SK-N-MC (cell line): ENCODE data around the gene LMF1.
"Not testable (repeated sequence)": the region's sequence is repeated elsewhere in the genome, so short reads cannot be mapped to it uniquely, and the experiment has no call there.

Experiments used
- DNase-seq: peaks from one replicate; pipeline ENCODE4 v3.0.0-alpha.2; 2011; ENCODE audit warnings: low read depth, low spot score
- H3K27ac ChIP-seq: fragments of 200-600 bp; sonication (generic); 2 replicates; pipeline ENCODE4 v1.5.1; 2016; ENCODE audit warnings: mixed run types
- H3K36me3 ChIP-seq: fragments of 200-600 bp; sonication (generic); 2 replicates; pipeline ENCODE4 v1.6.1; 2017; ENCODE audit warnings: antibody characterized with exemption, low read length, mixed read lengths; ENCODE audit not compliant: insufficient read depth
- H3K4me3 ChIP-seq: fragments of 200-600 bp; sonication (generic); 2 replicates; pipeline ENCODE4 v1.5.1; 2016
- H3K9ac ChIP-seq: fragments of 200-600 bp; sonication (generic); 2 replicates; pipeline ENCODE4 v1.8.0; 2017; ENCODE audit warnings: mixed run types, mixed read lengths; ENCODE audit not compliant: insufficient read length
- H3K9me3 ChIP-seq: fragments of 200-600 bp; sonication (generic); 2 replicates; pipeline ENCODE4 v1.6.1; 2017; ENCODE audit warnings: low read depth, mild to moderate bottlenecking, antibody characterized with exemption, low read length, moderate library complexity, mixed read lengths
- EZH2 ChIP-seq: fragments of 200-600 bp; sonication (generic); IDR thresholded peaks from one replicate; pipeline ENCODE4 v1.6.1; 2017; ENCODE audit warnings: antibody characterized with exemption
- FOXP2 ChIP-seq: optimal IDR thresholded peaks from 2 replicates; pipeline ENCODE3; 2011; ENCODE audit warnings: mild to moderate bottlenecking, moderate library complexity; ENCODE audit not compliant: insufficient read depth; ENCODE audit errors: extremely low read length, control extremely low read depth
- POLR2AphosphoS5 ChIP-seq: IDR thresholded peaks from 2 replicates; pipeline ENCODE4 v1.6.1; 2012; ENCODE audit warnings: mild to moderate bottlenecking, low read depth, low read length, borderline replicate concordance

The LMF1 gene

GRCh38 chr16:824194-824593 is 146.6 kb downstream of the LMF1 start:
- H3K9me3 ChIP-seq = no peaks in the 10 kb centered on the region
- no peak for DNase-seq
- H3K36me3 ChIP-seq = no peaks in the 10 kb centered on the region
- H3K9ac ChIP-seq = no peak overlapping the region
- H3K4me3 ChIP-seq = no peak overlapping the region
- TF ChIP-seq EZH2 = no peak
- TF ChIP-seq POLR2AphosphoS5 = no peak
- TF ChIP-seq FOXP2 = no peak
- H3K27ac ChIP-seq = no peak overlapping the region

GRCh38 chr16:822909-823297 is 147.9 kb downstream of the LMF1 start:
- Histone ChIP-seq H3K4me3 (no peak overlapping the region), H3K9ac (no peak overlapping the region), H3K9me3 (no peaks in the 10 kb centered on the region), H3K36me3 (no peaks in the 10 kb centered on the region), H3K27ac (no peak overlapping the region)
- no peak for DNase-seq
- TF ChIP-seq FOXP2 (no peak), EZH2 (no peak)

GRCh38 chr16:822174-822908 is 148.4 kb downstream of the LMF1 start:
- TF ChIP-seq EZH2 (no peak), FOXP2 (no peak), POLR2AphosphoS5 (no peak)
- DNase-seq = no peak

GRCh38 chr16:821751-822150 is 149.0 kb downstream of the LMF1 start:
- no peak for DNase-seq
- Histone ChIP-seq H3K9ac (no peak overlapping the region), H3K36me3 (no peaks in the 10 kb centered on the region), H3K27ac (no peak overlapping the region), H3K4me3 (no peak overlapping the region), H3K9me3 (no peaks in the 10 kb centered on the region)
- no peak for TF ChIP-seq EZH2
- no peak for TF ChIP-seq POLR2AphosphoS5
- no peak for TF ChIP-seq FOXP2

More at GRCh38 chr16:822174-822908, 148.4 kb downstream of the LMF1 start:
- Histone ChIP-seq H3K36me3 (no peaks in the 10 kb centered on the region), H3K9ac (no peak overlapping the region), H3K27ac (no peak overlapping the region), H3K4me3 (no peak overlapping the region), H3K9me3 (no peaks in the 10 kb centered on the region)

- no peak overlapping the region for H3K9ac ChIP-seq
- H3K4me3 ChIP-seq = no peak overlapping the region
- no peak for TF ChIP-seq FOXP2
- no peak for TF ChIP-seq EZH2
- no peak for TF ChIP-seq POLR2AphosphoS5
- H3K27ac ChIP-seq = no peak overlapping the region
- H3K9me3 ChIP-seq = no peaks in the 10 kb centered on the region
- H3K36me3 ChIP-seq = no peaks in the 10 kb centered on the region
- DNase-seq = no peak
Measured at GRCh38 chr16:820748-821147, 150.0 kb downstream of the LMF1 start.

- H3K36me3 ChIP-seq, H3K9ac ChIP-seq, H3K4me3 ChIP-seq: not testable (repeated sequence)
Measured at GRCh38 chr16:820044-820408, 150.8 kb downstream of the LMF1 start.

GRCh38 chr16:819336-820043 is 151.3 kb downstream of the LMF1 start:
- no peak overlapping the region for H3K27ac ChIP-seq
- DNase-seq = no peak
- H3K4me3 ChIP-seq = no peak overlapping the region
- no peaks in the 10 kb centered on the region for H3K36me3 ChIP-seq
- TF ChIP-seq POLR2AphosphoS5 (no peak), EZH2 (no peak), FOXP2 (no peak)
- H3K9ac ChIP-seq = no peak overlapping the region
- H3K9me3 ChIP-seq = no peaks in the 10 kb centered on the region

More at GRCh38 chr16:820044-820408, 150.8 kb downstream of the LMF1 start:
- not testable (repeated sequence) for DNase-seq, H3K27ac ChIP-seq, H3K9me3 ChIP-seq

- TF ChIP-seq EZH2 = no peak
- TF ChIP-seq POLR2AphosphoS5 = no peak
- no peak for TF ChIP-seq FOXP2
- H3K9ac ChIP-seq = no peak overlapping the region
- no peaks in the 10 kb centered on the region for H3K36me3 ChIP-seq
- H3K27ac ChIP-seq = no peak overlapping the region
- H3K4me3 ChIP-seq = no peak overlapping the region
- DNase-seq = no peak
- H3K9me3 ChIP-seq = no peaks in the 10 kb centered on the region
Measured at GRCh38 chr16:818592-818991, 152.2 kb downstream of the LMF1 start.

GRCh38 chr16:818132-818531 is 152.7 kb downstream of the LMF1 start:
- H3K27ac ChIP-seq = no peak overlapping the region
- DNase-seq = no peak
- H3K9me3 ChIP-seq = no peaks in the 10 kb centered on the region
- no peak overlapping the region for H3K9ac ChIP-seq
- H3K36me3 ChIP-seq = no peaks in the 10 kb centered on the region
- no peak overlapping the region for H3K4me3 ChIP-seq
- TF ChIP-seq FOXP2 (no peak), POLR2AphosphoS5 (no peak), EZH2 (no peak)
